Upper lobe of left lung (tissue), 6 donors: ENCODE results near the gene MRPL18. TPM values are rescaled to one million over a fixed set of nuclear protein-coding genes. Genes with fewer than 3 reads are reported as not detected.

ENCODE experiments used
- ATAC-seq, 2 donors: fragments of 200-7000 bp; cut with Tn5 transposase; one replicate each; pipeline ENCODE4 v1.9.1; 2022; ENCODE audit warnings: mild to moderate bottlenecking in 2 of 2, moderate library complexity in 2 of 2; ENCODE audit not compliant: low FRiP score in 2 of 2
- DNase-seq, 2 donors: peaks; one replicate each; pipeline ENCODE4 v3.0.0-alpha.2; 2019 to 2020
- H3K27ac ChIP-seq, 4 donors: fragments of 200-600 bp; sonication (generic); one replicate each; pipeline ENCODE4 v1.5.1; 2016 to 2019
- H3K27me3 ChIP-seq, 4 donors: fragments of 200-600 bp; sonication (generic); one replicate each; pipeline ENCODE4 v1.5.1; 2017 to 2019
- H3K36me3 ChIP-seq, 4 donors: fragments of 200-600 bp; sonication (generic); one replicate each; pipeline ENCODE4 v1.5.1; 2016 to 2019
- H3K4me1 ChIP-seq, 4 donors: fragments of 200-600 bp; sonication (generic); one replicate each; pipeline ENCODE4 v1.5.1; 2018 to 2019
- H3K4me3 ChIP-seq, 4 donors: fragments of 200-600 bp; sonication (generic); one replicate each; pipeline ENCODE4 v1.5.1; 2017 to 2019; ENCODE audit warnings: mild to moderate bottlenecking in 2 of 4, moderate library complexity in 1 of 4
- H3K9me3 ChIP-seq, 4 donors: fragments of 200-600 bp; sonication (generic); one replicate each; pipeline ENCODE4 v1.5.1; 2018 to 2019
- CTCF ChIP-seq, 6 experiments: fragments of 450-650 bp in 4 of 6; fragments of 200-600 bp in 2 of 6; sonication (generic) in 2 of 6; IDR thresholded peaks; one replicate each; pipeline ENCODE4 v1.5.1; 2016 to 2019; ENCODE audit warnings: antibody characterized with exemption in 6 of 6
- EP300 ChIP-seq, 4 donors: sonication (generic); formaldehyde crosslinking; IDR thresholded peaks; one replicate each; pipeline ENCODE4 v1.5.1; 2017; ENCODE audit warnings: antibody characterized with exemption in 4 of 4, control low read depth in 2 of 4
- POLR2A ChIP-seq, 4 donors: fragments of 450-650 bp; IDR thresholded peaks; one replicate each; pipeline ENCODE4 v1.5.1; 2016 to 2017; ENCODE audit warnings: antibody characterized with exemption in 4 of 4, mild to moderate bottlenecking in 2 of 4
- POLR2AphosphoS5 ChIP-seq, 2 donors: sonication (generic); formaldehyde crosslinking; IDR thresholded peaks; one replicate each; pipeline ENCODE4 v1.5.1; 2017; ENCODE audit warnings: antibody characterized with exemption in 2 of 2
- WGBS, 2 donors: methylation state at CpG; one replicate each; pipeline ENCODE4 v1.1.5; 2017 to 2018; 5-methylcytosine and 5-hydroxymethylcytosine counted together
- total RNA-seq, 6 donors: library from RNA; depleted of rRNA in 4 of 6; stranded (reverse); fragments of >200 nt in 4 of 6; gene quantifications; one replicate each; pipeline versions ENCODE4 v1.1.0 to v1.2.1, GENCODE V29; 2016 to 2021
- donor health status: DM: no; HTN: no; CAD: no; lungs with moderate emphysema.
- donor health status: DM: no; HTN: yes; CAD: no; lungs with severe emphysema.

MRPL18 gene
- total RNA-seq, 6 donors from 2014 or later: 18.9 to 61.5 (median 58.7) TPM

DNA sequence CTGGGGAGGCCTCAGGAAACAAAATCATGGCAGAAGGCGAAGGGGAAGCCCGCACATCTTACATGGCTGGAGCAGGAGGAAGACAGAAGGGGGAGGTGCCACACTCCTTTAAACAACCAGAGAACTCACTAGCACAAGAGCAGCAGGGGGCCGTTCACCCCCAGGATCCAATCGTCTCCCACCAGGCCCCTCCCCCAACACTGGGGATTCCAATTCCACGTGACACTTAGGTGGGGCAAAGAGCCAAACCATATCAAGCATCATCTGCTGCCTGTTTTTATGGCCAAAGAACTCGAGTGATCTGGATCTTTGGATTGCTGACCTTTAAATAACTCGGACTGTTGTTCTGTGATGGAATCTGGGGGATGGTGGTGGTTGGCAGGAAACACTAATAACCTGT, 37.8 kb downstream of the MRPL18 start:
- Histone ChIP-seq H3K27ac (no peak overlapping the region), H3K27me3 (no peaks in the 10 kb centered on the region), H3K9me3 (no peaks in the 10 kb centered on the region), H3K36me3 (no peaks in the 10 kb centered on the region), H3K4me1 (no peaks in the 10 kb centered on the region), H3K4me3 (no peak overlapping the region)
- WGBS, 2 donors: 49 to 56% methylated on average over 7 of the region's 7 CpGs
- ATAC-seq: no peak
- no peak for DNase-seq
- TF ChIP-seq EP300 (IDR thresholded peaks at IDR 0.05): no peak
- no peak for TF ChIP-seq POLR2A (IDR thresholded peaks at IDR 0.05)
- no peak for TF ChIP-seq POLR2AphosphoS5 (IDR thresholded peaks at IDR 0.05)
- no peak for TF ChIP-seq CTCF (IDR thresholded peaks at IDR 0.05)

GRCh38 chr6:159829526-159829925, 39.3 kb downstream of the MRPL18 start:
- H3K27ac ChIP-seq: no peak overlapping the region
- no peaks in the 10 kb centered on the region for H3K36me3 ChIP-seq
- no peaks in the 10 kb centered on the region for H3K4me1 ChIP-seq
- no peaks in the 10 kb centered on the region for H3K9me3 ChIP-seq
- H3K4me3 ChIP-seq: no peak overlapping the region
- DNase-seq (no peak), ATAC-seq (no peak)
- TF ChIP-seq POLR2A (IDR thresholded peaks at IDR 0.05): no peak
- TF ChIP-seq CTCF (IDR thresholded peaks at IDR 0.05): no peak
- no peak for TF ChIP-seq EP300 (IDR thresholded peaks at IDR 0.05)
- TF ChIP-seq POLR2AphosphoS5 (IDR thresholded peaks at IDR 0.05): no peak
- H3K27me3 ChIP-seq: no peaks in the 10 kb centered on the region
- WGBS, 2 donors: 32 to 50% methylated on average over 4 of the region's 4 CpGs

- Histone ChIP-seq H3K4me1 (no peaks in the 10 kb centered on the region), H3K4me3 (no peak overlapping the region), H3K27ac (no peak overlapping the region), H3K9me3 (no peaks in the 10 kb centered on the region), H3K36me3 (no peaks in the 10 kb centered on the region), H3K27me3 (no peaks in the 10 kb centered on the region)
- 66 to 71% methylated on average over 11 of the region's 11 CpGs for WGBS, 2 donors
- DNase-seq: no peak
- no peak for TF ChIP-seq POLR2A (IDR thresholded peaks at IDR 0.05)
- TF ChIP-seq CTCF (IDR thresholded peaks at IDR 0.05): no peak
- TF ChIP-seq EP300 (IDR thresholded peaks at IDR 0.05): no peak
- TF ChIP-seq POLR2AphosphoS5 (IDR thresholded peaks at IDR 0.05): no peak
- ATAC-seq: no peak
Measured at GRCh38 chr6:159830501-159831372, 40.5 kb downstream of the MRPL18 start.

DNA sequence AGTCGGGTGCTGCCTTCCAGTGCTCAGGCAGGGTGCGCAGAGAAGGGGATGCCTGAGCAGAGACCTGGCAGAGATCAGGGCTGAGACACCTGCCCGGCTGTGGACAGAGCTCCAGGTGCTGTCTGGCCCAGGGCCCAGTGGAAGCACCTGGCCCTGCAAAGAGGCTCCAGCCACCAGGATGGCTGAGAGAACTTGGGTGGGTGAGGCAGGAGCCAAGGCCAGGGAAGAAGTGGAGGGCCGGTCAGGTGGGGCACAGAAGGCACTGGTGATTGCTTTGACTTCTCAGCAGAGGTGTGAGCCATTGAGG, 41.1 kb downstream of the MRPL18 start:
- no peak overlapping the region for H3K27ac ChIP-seq
- no peak for DNase-seq
- H3K36me3 ChIP-seq: no peaks in the 10 kb centered on the region
- TF ChIP-seq POLR2A (IDR thresholded peaks at IDR 0.05): no peak
- no peak for TF ChIP-seq EP300 (IDR thresholded peaks at IDR 0.05)
- TF ChIP-seq CTCF (IDR thresholded peaks at IDR 0.05): no peak
- TF ChIP-seq POLR2AphosphoS5 (IDR thresholded peaks at IDR 0.05): no peak
- no peaks in the 10 kb centered on the region for H3K9me3 ChIP-seq
- ATAC-seq: no peak
- 71 to 74% methylated on average over 4 of the region's 4 CpGs for WGBS, 2 donors
- H3K4me1 ChIP-seq: no peaks in the 10 kb centered on the region
- H3K4me3 ChIP-seq: no peak overlapping the region
- H3K27me3 ChIP-seq: no peaks in the 10 kb centered on the region

DNA sequence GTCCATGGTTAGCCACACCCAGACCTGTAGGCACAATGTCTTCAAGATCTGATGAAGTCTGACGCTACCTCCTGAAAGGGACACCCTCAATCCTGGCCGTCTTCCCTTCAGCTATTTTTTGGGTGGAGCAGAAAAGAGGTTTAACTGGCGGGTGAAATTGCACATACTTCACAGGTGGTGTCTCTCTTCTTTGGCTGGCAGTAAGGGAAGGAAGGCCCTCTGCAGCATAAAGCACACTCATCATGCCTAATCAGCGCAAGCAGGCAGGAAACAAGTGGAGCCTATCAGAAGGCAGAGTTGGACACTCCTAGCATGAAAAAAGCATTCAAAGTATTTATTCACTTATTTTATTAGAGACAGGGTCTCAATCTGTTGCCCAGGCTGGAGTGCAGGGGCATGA, 42.7 kb downstream of the MRPL18 start:
- Histone ChIP-seq H3K4me1 (no peaks in the 10 kb centered on the region), H3K36me3 (no peaks in the 10 kb centered on the region), H3K9me3 (no peaks in the 10 kb centered on the region), H3K27me3 (no peaks in the 10 kb centered on the region), H3K27ac (no peak overlapping the region), H3K4me3 (no peak overlapping the region)
- TF ChIP-seq CTCF (IDR thresholded peaks at IDR 0.05): no peak
- TF ChIP-seq POLR2AphosphoS5 (IDR thresholded peaks at IDR 0.05): no peak
- no peak for TF ChIP-seq EP300 (IDR thresholded peaks at IDR 0.05)
- no peak for TF ChIP-seq POLR2A (IDR thresholded peaks at IDR 0.05)
- no peak for ATAC-seq
- WGBS, 2 donors: 60 to 67% methylated on average over 4 of the region's 4 CpGs
- no peak for DNase-seq
